Keratinocyte (primary cell): Measurements from ENCODE around the gene CUX1. TPM values are rescaled to one million over a fixed set of nuclear protein-coding genes. Genes with fewer than 3 reads are reported as not detected.

Experiments used
- DNase-seq: peaks from one replicate; pipeline ENCODE4 v3.0.0-alpha.2; 2011; ENCODE audit warnings: low read depth, missing footprints, low spot score
- FAIRE-seq: peaks from 2 replicates; lab custom pipeline; 2011; peaks lifted over from hg19 to GRCh38; lab: Jason Lieb, UNC
- H2AFZ ChIP-seq: 2 replicates; pipeline ENCODE4 v1.6.0; 2012; ENCODE audit warnings: low read length, control low read depth, inconsistent platforms; ENCODE audit not compliant: control insufficient read depth
- H3K27ac ChIP-seq: 2 replicates; pipeline ENCODE4 v1.5.1; 2011; ENCODE audit warnings: low read length; ENCODE audit not compliant: control insufficient read depth, insufficient read depth
- H3K27me3 ChIP-seq: 3 replicates; pipeline ENCODE4 v1.6.0; 2011; ENCODE audit warnings: low read length; ENCODE audit not compliant: control insufficient read depth, insufficient read depth; ENCODE audit errors: extremely low read depth
- H3K36me3 ChIP-seq, 2 experiments: 2 replicates in 1 of 2; 3 replicates in 1 of 2; pipeline ENCODE4 v1.5.1; 2011; ENCODE audit warnings: low read length in 2 of 2, mild to moderate bottlenecking in 1 of 2; ENCODE audit not compliant: control insufficient read depth in 2 of 2, insufficient read depth in 2 of 2; ENCODE audit errors: extremely low read depth in 1 of 2
- H3K4me1 ChIP-seq: 3 replicates; pipeline ENCODE4 v1.5.1; 2011; ENCODE audit warnings: low read length; ENCODE audit not compliant: control insufficient read depth, insufficient read depth; ENCODE audit errors: extremely low read depth
- H3K4me2 ChIP-seq: 3 replicates; pipeline ENCODE4 v1.6.0; 2011; ENCODE audit warnings: low read depth, low read length; ENCODE audit not compliant: control insufficient read depth, insufficient read depth; ENCODE audit errors: extremely low read depth
- H3K4me3 ChIP-seq, 3 experiments: fragments of 200-600 bp in 1 of 3; sonication (generic) in 1 of 3; 2 replicates in 2 of 3; 3 replicates in 1 of 3; pipeline ENCODE4 v1.5.1; 2011 to 2016; ENCODE audit warnings: low read length in 3 of 3, mild to moderate bottlenecking in 3 of 3, control low read depth in 2 of 3, inconsistent platforms in 1 of 3, low read depth in 1 of 3, mixed read lengths in 1 of 3, mixed run types in 1 of 3, moderate library complexity in 1 of 3; ENCODE audit not compliant: control insufficient read depth in 2 of 3, insufficient read depth in 2 of 3; ENCODE audit errors: extremely low read depth in 1 of 3
- H3K79me2 ChIP-seq: 2 replicates; pipeline ENCODE4 v1.6.0; 2012; ENCODE audit warnings: low read length; ENCODE audit not compliant: control insufficient read depth, insufficient read depth
- H3K9ac ChIP-seq: 3 replicates; pipeline ENCODE4 v1.6.0; 2011; ENCODE audit warnings: low read length; ENCODE audit not compliant: control insufficient read depth, insufficient read depth; ENCODE audit errors: extremely low read depth
- H3K9me1 ChIP-seq: 3 replicates; pipeline ENCODE4 v1.6.0; 2011; ENCODE audit warnings: low read length; ENCODE audit not compliant: control insufficient read depth, insufficient read depth; ENCODE audit errors: extremely low read depth
- H3K9me3 ChIP-seq: 2 replicates; pipeline ENCODE4 v1.5.1; 2012; ENCODE audit warnings: low read depth, low read length; ENCODE audit not compliant: control insufficient read depth
- H4K20me1 ChIP-seq: 3 replicates; pipeline ENCODE4 v1.6.0; 2011; ENCODE audit warnings: low read length; ENCODE audit not compliant: control insufficient read depth, insufficient read depth; ENCODE audit errors: extremely low read depth
- EZH2 ChIP-seq: IDR thresholded peaks from one replicate; pipeline ENCODE4 v1.6.1; 2012; ENCODE audit warnings: inconsistent platforms, mild to moderate bottlenecking, low read length, moderate library complexity
- dilution Hi-C: fragments of 300-500 bp; cut with MboI; formaldehyde crosslinking; loops from one replicate; pipeline ENCODE4 v1.7.0; 2020; ENCODE audit warnings: low sequenced_read_pairs; ENCODE audit not compliant: extremely low pct_ligation_motif_present
- polyA plus RNA-seq, 5 experiments: library from polyadenylated mRNA; depleted of rRNA in 3 of 5; stranded (reverse) in 3 of 5; stranded (forward) in 1 of 5; unstranded in 1 of 5; fragments of >200 nt; gene quantifications; 1 replicate in 1 of 5; 2 replicates in 3 of 5; 3 replicates in 1 of 5; pipeline versions ENCODE4 v1.2.1 to v1.2.3, GENCODE V29; 2011 to 2012; ENCODE audit warnings: missing spikeins in 2 of 5, low read depth in 1 of 5, low replicate concordance in 1 of 5
- TF ChIP-seq, protein P1 (sequence below), 3 experiments: IDR thresholded peaks in 1 of 3; conservative IDR thresholded peaks in 1 of 3; optimal IDR thresholded peaks in 1 of 3; 2 replicates in 2 of 3; 3 replicates in 1 of 3; pipeline versions ENCODE3 to v1.5.1; 2011; ENCODE audit warnings: low read length in 3 of 3, mild to moderate bottlenecking in 3 of 3, moderate library complexity in 2 of 3, control low read depth in 1 of 3, inconsistent platforms in 1 of 3; ENCODE audit not compliant: insufficient read depth in 2 of 3; ENCODE audit errors: extremely low read depth in 1 of 3

CUX1 gene
- polyA plus RNA-seq, 1 donor (not counting 4 experiments of a cell fraction or from before 2014, with no cell fraction given), result 18.3 TPM

GRCh38 chr7:102251531-102252365, 434.3 kb downstream of the CUX1 start:
- DNase-seq (no peak), FAIRE-seq (no peak)
- Histone ChIP-seq H4K20me1 (no peaks in the 10 kb centered on the region), H3K9me1 (no peaks in the 10 kb centered on the region), H3K79me2 (no peaks in the 10 kb centered on the region), H3K36me3 (no peaks in the 10 kb centered on the region), H3K4me2 (no peak overlapping the region), H3K9ac (no peak overlapping the region), H3K27me3 (no peaks in the 10 kb centered on the region), H3K27ac (no peak overlapping the region), H2AFZ (no peak overlapping the region), H3K4me1 (no peaks in the 10 kb centered on the region), H3K9me3 (no peaks in the 10 kb centered on the region), H3K4me3 (no peak overlapping the region)
- dilution Hi-C loops, result no loop called here
- TF ChIP-seq, protein P1, sequence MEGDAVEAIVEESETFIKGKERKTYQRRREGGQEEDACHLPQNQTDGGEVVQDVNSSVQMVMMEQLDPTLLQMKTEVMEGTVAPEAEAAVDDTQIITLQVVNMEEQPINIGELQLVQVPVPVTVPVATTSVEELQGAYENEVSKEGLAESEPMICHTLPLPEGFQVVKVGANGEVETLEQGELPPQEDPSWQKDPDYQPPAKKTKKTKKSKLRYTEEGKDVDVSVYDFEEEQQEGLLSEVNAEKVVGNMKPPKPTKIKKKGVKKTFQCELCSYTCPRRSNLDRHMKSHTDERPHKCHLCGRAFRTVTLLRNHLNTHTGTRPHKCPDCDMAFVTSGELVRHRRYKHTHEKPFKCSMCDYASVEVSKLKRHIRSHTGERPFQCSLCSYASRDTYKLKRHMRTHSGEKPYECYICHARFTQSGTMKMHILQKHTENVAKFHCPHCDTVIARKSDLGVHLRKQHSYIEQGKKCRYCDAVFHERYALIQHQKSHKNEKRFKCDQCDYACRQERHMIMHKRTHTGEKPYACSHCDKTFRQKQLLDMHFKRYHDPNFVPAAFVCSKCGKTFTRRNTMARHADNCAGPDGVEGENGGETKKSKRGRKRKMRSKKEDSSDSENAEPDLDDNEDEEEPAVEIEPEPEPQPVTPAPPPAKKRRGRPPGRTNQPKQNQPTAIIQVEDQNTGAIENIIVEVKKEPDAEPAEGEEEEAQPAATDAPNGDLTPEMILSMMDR (optimal IDR thresholded peaks at IDR 0.05 in 1 of 3, IDR thresholded peaks at IDR 0.05 in 1 of 3, conservative IDR thresholded peaks at IDR 0.05 in 1 of 3; ENCODE audit: extremely low read depth in 1 of 3, insufficient read depth in 2 of 3, low read length in 3 of 3), result no peak
- no peak for TF ChIP-seq EZH2

GRCh38 chr7:102252366-102252982, 435.0 kb downstream of the CUX1 start:
- dilution Hi-C loops, result no loop called here
- Histone ChIP-seq H3K79me2 (no peaks in the 10 kb centered on the region), H3K4me2 (no peak overlapping the region), H3K27me3 (no peaks in the 10 kb centered on the region), H3K4me3 (no peak overlapping the region), H3K9me3 (no peaks in the 10 kb centered on the region), H3K9me1 (no peaks in the 10 kb centered on the region), H3K9ac (no peak overlapping the region), H2AFZ (no peak overlapping the region), H3K27ac (no peak overlapping the region), H3K36me3 (no peaks in the 10 kb centered on the region), H3K4me1 (no peaks in the 10 kb centered on the region), H4K20me1 (no peaks in the 10 kb centered on the region)
- DNase-seq, result no peak
- TF ChIP-seq, protein P1 (optimal IDR thresholded peaks at IDR 0.05 in 1 of 3, IDR thresholded peaks at IDR 0.05 in 1 of 3, conservative IDR thresholded peaks at IDR 0.05 in 1 of 3; ENCODE audit: extremely low read depth in 1 of 3, insufficient read depth in 2 of 3, low read length in 3 of 3), result no peak
- no peak for TF ChIP-seq EZH2
- FAIRE-seq, result no peak
